Measurements from ENCODE around the gene MTUS2.

DNA sequence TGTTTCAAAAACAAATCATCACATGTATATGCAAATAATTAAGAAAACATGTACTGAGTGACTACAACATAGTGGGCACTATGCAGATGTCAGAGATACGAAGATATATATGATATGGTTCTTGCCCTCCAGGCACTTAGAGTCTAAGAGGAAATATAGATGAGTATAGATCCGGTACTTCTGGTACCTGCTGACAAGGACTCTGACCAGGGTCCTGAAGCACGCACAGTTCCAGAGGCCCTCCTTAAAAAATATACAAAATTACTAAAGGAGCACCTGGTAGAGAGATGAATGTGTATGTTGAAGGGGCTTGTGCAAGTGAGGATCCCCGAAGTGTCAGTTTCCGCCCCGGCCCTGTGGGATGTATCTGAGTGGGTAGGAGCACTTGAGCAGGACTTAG, 31.3 kb downstream of the MTUS2 start:
- TF ChIP-seq YY1 (IDR thresholded peaks at IDR 0.05; ENCODE audit: insufficient read depth, insufficient read length): no peak
- TF ChIP-seq ZNF274 (IDR thresholded peaks at IDR 0.05; ENCODE audit: low read depth, low read length): no peak
